ENCODE results near the gene DAW1. TPM values are rescaled to one million over a fixed set of nuclear protein-coding genes. Genes with fewer than 3 reads are reported as not detected.

Gene DAW1
- total and polyA plus RNA-seq, 2 of the 13 experiments (the other 11 are each of a cell fraction or from before 2014, with no cell fraction given): not detected

DNA sequence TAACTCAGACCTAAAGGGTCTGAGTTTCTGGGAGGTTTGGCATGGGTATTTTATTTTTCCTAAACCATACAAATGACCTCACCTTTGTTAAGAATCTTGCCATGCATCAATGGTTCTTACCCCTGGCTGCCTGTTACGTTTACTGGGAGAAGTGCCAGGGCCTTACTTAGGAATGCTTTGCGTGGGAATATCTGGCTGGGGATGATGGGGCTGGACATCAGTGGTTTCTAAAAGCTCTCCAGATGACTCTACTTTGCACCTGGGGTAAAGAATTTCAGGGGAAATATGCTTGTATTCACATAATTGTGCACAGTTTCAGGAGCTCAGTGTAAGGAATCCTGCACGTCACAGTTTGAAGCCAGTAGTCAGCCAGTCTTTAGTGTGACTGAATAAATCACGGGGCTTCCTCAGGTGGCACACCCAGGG lies 18.2 kb upstream of the DAW1 start:
- no peak overlapping the region; the same call in 1 of the 2 replicates for H3K4me2 ChIP-seq (ENCODE audit: low read depth, low read length)
- no peak for DNase-seq (ENCODE audit: low spot score)

DNA sequence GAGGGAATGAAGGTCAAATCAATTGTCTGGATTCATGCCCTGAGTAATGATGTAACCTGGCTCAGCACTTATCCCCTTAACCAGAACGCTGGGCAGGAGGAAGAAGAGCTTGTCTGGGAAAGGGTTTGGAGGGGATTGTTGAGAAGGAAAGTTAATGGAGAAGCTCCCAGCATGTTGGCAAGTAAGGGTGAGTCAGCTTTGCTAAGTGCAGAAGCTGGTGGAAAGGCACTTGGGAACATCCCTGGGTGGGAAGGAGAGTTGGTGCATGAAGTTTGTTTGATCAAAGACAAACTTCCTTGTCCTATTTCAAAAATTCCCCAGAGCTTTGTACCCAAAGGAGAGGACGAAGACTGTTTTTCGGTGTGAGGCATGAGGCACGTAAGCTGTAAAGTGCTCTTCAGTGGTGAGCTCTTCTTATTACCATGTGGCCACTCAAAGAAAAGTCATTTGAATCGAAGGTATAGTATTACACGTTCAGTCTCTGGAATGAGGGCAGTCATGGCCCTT lies 17.6 kb upstream of the DAW1 start:
- BruUV-seq (replicated peaks): no TSS peak
- H3K79me2 ChIP-seq (ENCODE audit: insufficient read depth, low read length): no peaks in the 10 kb centered on the region
- WGBS (ENCODE audit: low lambda C conversion rate): 38% methylated on average over 6 of the region's 6 CpGs
- no peaks in the 10 kb centered on the region for H3K36me3 ChIP-seq (replicated peaks in 1 of 2; ENCODE audit: control insufficient read depth in 1 of 2, insufficient read depth in 2 of 2, low read length in 2 of 2)
- H2AFZ ChIP-seq (ENCODE audit: low read length): no peak overlapping the region
- H3K27me3 ChIP-seq (ENCODE audit: control insufficient read depth in 1 of 2, insufficient read depth in 2 of 2, low read length in 2 of 2): peaks cover 2 to 13% of the 10 kb centered on the region in 2 experiments; a peak in 3 of 5 replicates
- no peak overlapping the region for H3K4me3 ChIP-seq (replicated peaks in 1 of 3; ENCODE audit: insufficient read depth in 1 of 3, low read depth in 2 of 3, low read length in 3 of 3)
- H4K20me1 ChIP-seq (ENCODE audit: insufficient read depth, low read length): no peaks in the 10 kb centered on the region
- ChIA-PET POLR2A (no interaction called here), CTCF (ENCODE audit: low intra/inter-chr PET ratio, low total read pairs) (no interaction called here)
- no peaks in the 10 kb centered on the region for H3K9me3 ChIP-seq (ENCODE audit: low read length)
- DNase-seq (ENCODE audit: low spot score) (no peak), ATAC-seq (peak; percentile 48; the same call in 2 of the 3 replicates), FAIRE-seq (no peak)
- peak overlapping the region; percentile 2; the same call in 1 of the 2 replicates for H3K4me2 ChIP-seq (ENCODE audit: low read depth, low read length)
- H3K4me1 ChIP-seq (ENCODE audit: insufficient read depth, low read length): peaks cover 35% of the 10 kb centered on the region
- no peak overlapping the region for H3K27ac ChIP-seq (ENCODE audit: extremely low read length, insufficient read depth, low read length)
- TF ChIP-seq ZNF780A (CRISPR knock-in tag; IDR thresholded peaks at IDR 0.05): no peak
- TF ChIP-seq ZNF556 (CRISPR knock-in tag; IDR thresholded peaks at IDR 0.05; ENCODE audit: borderline replicate concordance): no peak
- no peak overlapping the region for H3K9ac ChIP-seq (ENCODE audit: insufficient read depth, low read depth, low read length)
- in situ Hi-C loops (cut with HindIII; ENCODE audit: extremely low pct_ligation_motif_present, low pct_unique_long_range_greater_than_20kb) (no loop called here), intact Hi-C loops (cut with micrococcal nuclease; ENCODE audit: unreplicated experiment) (no loop called here)

More for the DNA sequence above, 18.2 kb upstream of the DAW1 start:
- H3K4me1 ChIP-seq (ENCODE audit: insufficient read depth, low read length): peaks cover 35% of the 10 kb centered on the region
- H3K27me3 ChIP-seq (ENCODE audit: control insufficient read depth in 1 of 2, insufficient read depth in 2 of 2, low read length in 2 of 2): peaks cover 2 to 13% of the 10 kb centered on the region in 2 experiments; a peak in 3 of 5 replicates
- H4K20me1 ChIP-seq (ENCODE audit: insufficient read depth, low read length): no peaks in the 10 kb centered on the region
- H3K27ac ChIP-seq (ENCODE audit: extremely low read length, insufficient read depth, low read length): no peak overlapping the region
- in situ Hi-C loops (cut with HindIII; ENCODE audit: extremely low pct_ligation_motif_present, low pct_unique_long_range_greater_than_20kb) (no loop called here), intact Hi-C loops (cut with micrococcal nuclease; ENCODE audit: unreplicated experiment) (no loop called here)
- BruUV-seq (replicated peaks): no TSS peak
- H3K79me2 ChIP-seq (ENCODE audit: insufficient read depth, low read length): no peaks in the 10 kb centered on the region
- FAIRE-seq: no peak
- 32% methylated on average over 4 of the region's 4 CpGs for WGBS (ENCODE audit: low lambda C conversion rate)
- no peaks in the 10 kb centered on the region for H3K36me3 ChIP-seq (replicated peaks in 1 of 2; ENCODE audit: control insufficient read depth in 1 of 2, insufficient read depth in 2 of 2, low read length in 2 of 2)
- no peak for TF ChIP-seq NCOA1 (CRISPR knock-in tag; IDR thresholded peaks at IDR 0.05)
- no peak for TF ChIP-seq RARA (CRISPR knock-in tag; IDR thresholded peaks at IDR 0.05)
- no peak for TF ChIP-seq ZZZ3 (CRISPR knock-in tag; IDR thresholded peaks at IDR 0.05; ENCODE audit: borderline replicate concordance)
- no peak for TF ChIP-seq SAP130 (CRISPR knock-in tag; IDR thresholded peaks at IDR 0.05; ENCODE audit: low read depth)
- ChIA-PET CTCF (ENCODE audit: low intra/inter-chr PET ratio, low total read pairs) (no interaction called here), POLR2A (no interaction called here)
- H3K9me3 ChIP-seq (ENCODE audit: low read length): no peaks in the 10 kb centered on the region
- no peak overlapping the region for H3K9ac ChIP-seq (ENCODE audit: insufficient read depth, low read depth, low read length)
- no peak overlapping the region for H3K4me3 ChIP-seq (replicated peaks in 1 of 3; ENCODE audit: insufficient read depth in 1 of 3, low read depth in 2 of 3, low read length in 3 of 3)
- no peak for ATAC-seq
- H2AFZ ChIP-seq (ENCODE audit: low read length): no peak overlapping the region

Measured in HepG2 (cell line).